NCI-H2227 treated with DMSO at 0.1 percent for 48 hours (cell line): ENCODE results near the gene TMEM220.
"Not testable (repeated sequence)": the region's sequence is repeated elsewhere in the genome, so short reads cannot be mapped to it uniquely, and the experiment has no call there.

Source experiments
- DNase-seq: peaks from one replicate; lab custom pipeline; 2025; lab: John Stamatoyannopoulos, UW

TMEM220 gene

GRCh38 chr17:10728331-10728892 lies 1.4 kb downstream of the TMEM220 start:
- no peak for DNase-seq

- no peak for DNase-seq
These were observed 2.6 kb downstream of the TMEM220 start for GRCh38 chr17:10727192-10727591.

- no peak for DNase-seq
These were observed 3.6 kb downstream of the TMEM220 start for GRCh38 chr17:10726196-10726595.

GRCh38 chr17:10725262-10725661 lies 4.6 kb downstream of the TMEM220 start:
- no peak for DNase-seq

GRCh38 chr17:10724546-10725195 lies 5.2 kb downstream of the TMEM220 start:
- no peak for DNase-seq

GRCh38 chr17:10718547-10718946 lies 11.3 kb downstream of the TMEM220 start:
- no peak for DNase-seq

- no peak for DNase-seq
These were observed 13.6 kb downstream of the TMEM220 start for GRCh38 chr17:10716218-10716617.

GRCh38 chr17:10713318-10713717 lies 16.5 kb downstream of the TMEM220 start:
- DNase-seq: no peak

GRCh38 chr17:10705727-10706126 lies 24.1 kb downstream of the TMEM220 start:
- DNase-seq: no peak

GRCh38 chr17:10702574-10702973 lies 27.2 kb downstream of the TMEM220 start:
- DNase-seq: no peak

- no peak for DNase-seq
These were observed 30.0 kb downstream of the TMEM220 start for GRCh38 chr17:10699856-10700255.

GRCh38 chr17:10698096-10698818 lies 31.6 kb downstream of the TMEM220 start:
- no peak for DNase-seq

- peak; percentile 75 for DNase-seq
These were observed 32.4 kb downstream of the TMEM220 start, which contains the start of the genes ADPRM and SCO1 for GRCh38 chr17:10697092-10698081. TSS of gene ADPRM (plus strand) at chr17:10697594. CDS start at chr17:10704927, 7,333 bp downstream. TSS of gene SCO1 (minus strand) at chr17:10697533. CDS start at chr17:10697507, 26 bp downstream.

- not testable (repeated sequence) for DNase-seq
These were observed 33.9 kb downstream of the TMEM220 start for GRCh38 chr17:10695875-10696407.

- DNase-seq: no peak
These were observed 42.3 kb downstream of the TMEM220 start for GRCh38 chr17:10687499-10687898.

GRCh38 chr17:10683853-10684252 lies 46.0 kb downstream of the TMEM220 start:
- DNase-seq: no peak

- DNase-seq: no peak
These were observed 47.9 kb downstream of the TMEM220 start for GRCh38 chr17:10681866-10682446.

GRCh38 chr17:10674704-10675103 lies 55.1 kb downstream of the TMEM220 start:
- no peak for DNase-seq

GRCh38 chr17:10673312-10673711 lies 56.5 kb downstream of the TMEM220 start:
- DNase-seq: no peak

- DNase-seq: no peak
These were observed 61.0 kb downstream of the TMEM220 start for GRCh38 chr17:10668775-10669174.

GRCh38 chr17:10666906-10667305 lies 62.9 kb downstream of the TMEM220 start:
- DNase-seq: no peak
